Liver (tissue), 3 donors: ENCODE results near the gene SLC30A10.

Source experiments
- EGR1 ChIP-seq, 2 donors: IDR thresholded peaks; 2 replicates each; pipeline ENCODE4 v1.6.1; 2016 to 2018; ENCODE audit warnings: antibody characterized with exemption in 2 of 2, low read depth in 2 of 2
- MAX ChIP-seq: IDR thresholded peaks from 2 replicates; pipeline ENCODE4 v1.6.1; 2016; ENCODE audit warnings: antibody characterized with exemption
- REST ChIP-seq: IDR thresholded peaks from 2 replicates; pipeline ENCODE4 v1.6.1; 2016; ENCODE audit warnings: antibody characterized with exemption, mild to moderate bottlenecking
- YY1 ChIP-seq: IDR thresholded peaks from 2 replicates; pipeline ENCODE4 v1.6.1; 2016; ENCODE audit warnings: antibody characterized with exemption, mild to moderate bottlenecking
- TF ChIP-seq, protein P1 (sequence below): fragments of 150-350 bp; IDR thresholded peaks from 2 replicates; pipeline ENCODE4 v1.5.1; 2017; ENCODE audit warnings: improper control_type of control experiment, low read depth, low read length; ENCODE audit not compliant: missing input control
- donor health status: healthy.
- donor health status: healthy.

DNA sequence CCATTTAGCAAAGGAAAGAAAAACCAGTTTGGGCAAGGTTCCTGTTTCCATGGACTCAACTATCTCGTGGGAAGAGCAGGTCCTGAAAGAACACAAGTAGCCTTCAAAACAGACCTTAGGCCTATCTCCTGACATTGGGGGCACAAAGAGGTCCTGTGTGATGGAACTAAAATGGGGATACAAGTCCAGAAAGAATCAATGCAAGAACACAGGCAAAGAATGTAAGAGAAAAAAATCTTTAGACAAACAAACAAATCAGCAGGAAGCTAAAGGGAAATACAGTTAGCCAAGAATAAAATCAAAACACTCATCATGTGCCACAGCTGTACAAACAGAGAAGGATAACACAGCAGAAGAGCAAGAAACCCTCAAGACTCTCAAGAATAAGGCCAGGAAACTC lies 28.2 kb downstream of the SLC30A10 start:
- TF ChIP-seq, protein P1, sequence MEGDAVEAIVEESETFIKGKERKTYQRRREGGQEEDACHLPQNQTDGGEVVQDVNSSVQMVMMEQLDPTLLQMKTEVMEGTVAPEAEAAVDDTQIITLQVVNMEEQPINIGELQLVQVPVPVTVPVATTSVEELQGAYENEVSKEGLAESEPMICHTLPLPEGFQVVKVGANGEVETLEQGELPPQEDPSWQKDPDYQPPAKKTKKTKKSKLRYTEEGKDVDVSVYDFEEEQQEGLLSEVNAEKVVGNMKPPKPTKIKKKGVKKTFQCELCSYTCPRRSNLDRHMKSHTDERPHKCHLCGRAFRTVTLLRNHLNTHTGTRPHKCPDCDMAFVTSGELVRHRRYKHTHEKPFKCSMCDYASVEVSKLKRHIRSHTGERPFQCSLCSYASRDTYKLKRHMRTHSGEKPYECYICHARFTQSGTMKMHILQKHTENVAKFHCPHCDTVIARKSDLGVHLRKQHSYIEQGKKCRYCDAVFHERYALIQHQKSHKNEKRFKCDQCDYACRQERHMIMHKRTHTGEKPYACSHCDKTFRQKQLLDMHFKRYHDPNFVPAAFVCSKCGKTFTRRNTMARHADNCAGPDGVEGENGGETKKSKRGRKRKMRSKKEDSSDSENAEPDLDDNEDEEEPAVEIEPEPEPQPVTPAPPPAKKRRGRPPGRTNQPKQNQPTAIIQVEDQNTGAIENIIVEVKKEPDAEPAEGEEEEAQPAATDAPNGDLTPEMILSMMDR: no peak
- no peak for TF ChIP-seq EGR1 (IDR thresholded peaks at IDR 0.05; ENCODE audit: low read depth in 2 of 2)
- no peak for TF ChIP-seq YY1
- TF ChIP-seq MAX: no peak
- TF ChIP-seq REST: no peak
